Tibial nerve (tissue), 3 donors: Measurements from ENCODE around the gene NELFA.

ENCODE experiments used
- POLR2A ChIP-seq, 2 donors: fragments of 450-650 bp; IDR thresholded peaks; one replicate each; pipeline ENCODE4 v1.6.1; 2017; ENCODE audit warnings: antibody characterized with exemption in 2 of 2, mild to moderate bottlenecking in 2 of 2, moderate library complexity in 2 of 2
- TF ChIP-seq, protein P1 (sequence below), 5 experiments: fragments of 200-600 bp in 3 of 5; fragments of 450-650 bp in 2 of 5; sonication (generic) in 3 of 5; IDR thresholded peaks; one replicate each; pipeline ENCODE4 v1.5.1; 2016 to 2019; ENCODE audit warnings: antibody characterized with exemption in 5 of 5, mild to moderate bottlenecking in 3 of 5, moderate library complexity in 2 of 5

DNA sequence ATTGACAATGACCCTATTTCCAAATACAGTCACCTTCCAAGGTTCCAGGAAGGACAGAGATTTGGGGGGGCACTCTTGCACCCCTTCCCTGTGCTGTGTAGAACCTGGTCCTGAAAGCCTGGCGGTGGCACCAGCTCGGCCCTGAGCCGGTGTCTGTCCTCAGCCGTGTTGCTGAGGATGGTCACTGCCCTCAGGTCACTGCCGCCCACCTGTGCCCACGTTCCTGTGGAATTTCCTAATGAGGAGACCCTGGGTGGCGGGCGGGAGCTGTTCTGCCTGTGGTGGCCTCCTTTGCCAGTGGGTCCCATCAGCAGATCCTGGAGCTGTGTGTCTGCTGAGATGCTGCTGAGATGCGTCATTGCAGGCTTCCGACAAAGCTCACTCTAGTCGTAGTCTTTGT is 32.9 kb downstream of the NELFA start:
- TF ChIP-seq, protein P1, sequence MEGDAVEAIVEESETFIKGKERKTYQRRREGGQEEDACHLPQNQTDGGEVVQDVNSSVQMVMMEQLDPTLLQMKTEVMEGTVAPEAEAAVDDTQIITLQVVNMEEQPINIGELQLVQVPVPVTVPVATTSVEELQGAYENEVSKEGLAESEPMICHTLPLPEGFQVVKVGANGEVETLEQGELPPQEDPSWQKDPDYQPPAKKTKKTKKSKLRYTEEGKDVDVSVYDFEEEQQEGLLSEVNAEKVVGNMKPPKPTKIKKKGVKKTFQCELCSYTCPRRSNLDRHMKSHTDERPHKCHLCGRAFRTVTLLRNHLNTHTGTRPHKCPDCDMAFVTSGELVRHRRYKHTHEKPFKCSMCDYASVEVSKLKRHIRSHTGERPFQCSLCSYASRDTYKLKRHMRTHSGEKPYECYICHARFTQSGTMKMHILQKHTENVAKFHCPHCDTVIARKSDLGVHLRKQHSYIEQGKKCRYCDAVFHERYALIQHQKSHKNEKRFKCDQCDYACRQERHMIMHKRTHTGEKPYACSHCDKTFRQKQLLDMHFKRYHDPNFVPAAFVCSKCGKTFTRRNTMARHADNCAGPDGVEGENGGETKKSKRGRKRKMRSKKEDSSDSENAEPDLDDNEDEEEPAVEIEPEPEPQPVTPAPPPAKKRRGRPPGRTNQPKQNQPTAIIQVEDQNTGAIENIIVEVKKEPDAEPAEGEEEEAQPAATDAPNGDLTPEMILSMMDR (IDR thresholded peaks at IDR 0.05), result no peak
- TF ChIP-seq POLR2A (IDR thresholded peaks at IDR 0.05), result no peak
